ENCODE measurements around the gene ZFYVE16. TPM values are rescaled to one million over a fixed set of nuclear protein-coding genes. Genes with fewer than 3 reads are reported as not detected.

ZFYVE16 gene
- total and polyA plus RNA-seq, 2 of the 13 experiments (the other 11 are each of a cell fraction or from before 2014, with no cell fraction given): 9.3 to 33.3 TPM

DNA sequence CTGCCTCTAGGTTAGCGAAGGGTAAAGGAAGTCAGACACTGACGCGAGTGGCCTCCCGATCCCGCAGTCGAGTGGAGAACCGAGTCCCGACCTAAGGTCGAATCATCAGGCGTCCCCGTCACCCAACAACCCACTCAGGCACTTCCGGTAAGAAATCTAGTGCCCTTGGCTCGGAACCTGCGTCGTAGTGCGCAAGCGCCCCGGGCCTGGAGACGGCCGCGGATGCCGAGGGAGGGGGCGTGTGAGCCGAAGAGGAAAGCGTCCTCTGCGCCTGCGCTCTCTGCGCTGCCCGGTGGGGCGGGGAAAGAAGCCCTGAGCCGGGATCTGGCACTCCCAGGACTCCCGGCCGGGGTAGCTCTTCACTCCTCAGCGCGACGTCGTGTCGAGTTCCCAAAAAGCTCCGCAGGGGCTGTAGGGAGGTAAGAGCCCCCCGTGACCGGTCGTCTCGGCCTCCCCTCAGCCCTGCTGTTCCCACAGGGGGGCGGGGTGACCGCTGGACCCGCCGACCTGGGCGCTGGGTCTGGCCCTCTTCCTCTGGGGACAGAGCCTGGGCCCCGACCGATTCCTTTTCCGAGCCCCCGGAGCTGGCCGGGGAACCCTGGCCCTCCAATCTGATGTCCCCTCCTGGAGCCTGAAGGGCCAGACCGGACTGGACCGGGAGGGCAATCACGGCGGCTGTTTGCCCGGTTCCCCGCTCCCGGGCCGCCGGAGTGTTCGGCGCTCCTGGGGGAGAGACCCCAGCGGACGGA, at the start of gene ZFYVE16 (continued):
- TF ChIP-seq, protein P1, sequence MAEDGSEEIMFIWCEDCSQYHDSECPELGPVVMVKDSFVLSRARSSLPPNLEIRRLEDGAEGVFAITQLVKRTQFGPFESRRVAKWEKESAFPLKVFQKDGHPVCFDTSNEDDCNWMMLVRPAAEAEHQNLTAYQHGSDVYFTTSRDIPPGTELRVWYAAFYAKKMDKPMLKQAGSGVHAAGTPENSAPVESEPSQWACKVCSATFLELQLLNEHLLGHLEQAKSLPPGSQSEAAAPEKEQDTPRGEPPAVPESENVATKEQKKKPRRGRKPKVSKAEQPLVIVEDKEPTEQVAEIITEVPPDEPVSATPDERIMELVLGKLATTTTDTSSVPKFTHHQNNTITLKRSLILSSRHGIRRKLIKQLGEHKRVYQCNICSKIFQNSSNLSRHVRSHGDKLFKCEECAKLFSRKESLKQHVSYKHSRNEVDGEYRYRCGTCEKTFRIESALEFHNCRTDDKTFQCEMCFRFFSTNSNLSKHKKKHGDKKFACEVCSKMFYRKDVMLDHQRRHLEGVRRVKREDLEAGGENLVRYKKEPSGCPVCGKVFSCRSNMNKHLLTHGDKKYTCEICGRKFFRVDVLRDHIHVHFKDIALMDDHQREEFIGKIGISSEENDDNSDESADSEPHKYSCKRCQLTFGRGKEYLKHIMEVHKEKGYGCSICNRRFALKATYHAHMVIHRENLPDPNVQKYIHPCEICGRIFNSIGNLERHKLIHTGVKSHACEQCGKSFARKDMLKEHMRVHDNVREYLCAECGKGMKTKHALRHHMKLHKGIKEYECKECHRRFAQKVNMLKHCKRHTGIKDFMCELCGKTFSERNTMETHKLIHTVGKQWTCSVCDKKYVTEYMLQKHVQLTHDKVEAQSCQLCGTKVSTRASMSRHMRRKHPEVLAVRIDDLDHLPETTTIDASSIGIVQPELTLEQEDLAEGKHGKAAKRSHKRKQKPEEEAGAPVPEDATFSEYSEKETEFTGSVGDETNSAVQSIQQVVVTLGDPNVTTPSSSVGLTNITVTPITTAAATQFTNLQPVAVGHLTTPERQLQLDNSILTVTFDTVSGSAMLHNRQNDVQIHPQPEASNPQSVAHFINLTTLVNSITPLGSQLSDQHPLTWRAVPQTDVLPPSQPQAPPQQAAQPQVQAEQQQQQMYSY (CRISPR knock-in tag; IDR thresholded peaks at IDR 0.05): peak; percentile 65
- TF ChIP-seq ZKSCAN5 (CRISPR knock-in tag; IDR thresholded peaks at IDR 0.05) (no peak), POGZ (CRISPR knock-in tag; IDR thresholded peaks at IDR 0.05) (no peak), SP4 (CRISPR knock-in tag; IDR thresholded peaks at IDR 0.05) (peak; percentile 35; the same call in 1 of the 2 replicates), SUZ12 (IDR thresholded peaks at IDR 0.05; ENCODE audit: low read depth, low read length) (no peak), ZNF513 (CRISPR knock-in tag; conservative IDR thresholded peaks at IDR 0.05) (no peak), ZNF841 (CRISPR knock-in tag; IDR thresholded peaks at IDR 0.05; ENCODE audit: borderline replicate concordance) (no peak), MED1 (CRISPR knock-in tag; IDR thresholded peaks at IDR 0.05) (peak; percentile 24; the same call in 1 of the 2 replicates), ZSCAN25 (CRISPR knock-in tag; IDR thresholded peaks at IDR 0.05) (peak; percentile 51; the same call in 1 of the 2 replicates), MTA3 (CRISPR knock-in tag; IDR thresholded peaks at IDR 0.05) (no peak), IKZF1 (IDR thresholded peaks at IDR 0.05) (no peak), TEAD2 (CRISPR knock-in tag; IDR thresholded peaks at IDR 0.05) (no peak), ZNF572 (CRISPR knock-in tag; IDR thresholded peaks at IDR 0.05) (no peak), NFE2L1 (CRISPR knock-in tag; IDR thresholded peaks at IDR 0.05; ENCODE audit: borderline replicate concordance) (no peak), PATZ1 (CRISPR knock-in tag; IDR thresholded peaks at IDR 0.05) (no peak; the same call in none of the 2 replicates), ZNF362 (CRISPR knock-in tag; IDR thresholded peaks at IDR 0.05; ENCODE audit: borderline replicate concordance) (peak; percentile 42; the same call in 1 of the 2 replicates), RXRA (CRISPR knock-in tag; IDR thresholded peaks at IDR 0.05) (peak; percentile 37)
- TF ChIP-seq, protein P2, sequence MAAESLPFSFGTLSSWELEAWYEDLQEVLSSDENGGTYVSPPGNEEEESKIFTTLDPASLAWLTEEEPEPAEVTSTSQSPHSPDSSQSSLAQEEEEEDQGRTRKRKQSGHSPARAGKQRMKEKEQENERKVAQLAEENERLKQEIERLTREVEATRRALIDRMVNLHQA (CRISPR knock-in tag; IDR thresholded peaks at IDR 0.05): no peak
- TF ChIP-seq, protein P3, sequence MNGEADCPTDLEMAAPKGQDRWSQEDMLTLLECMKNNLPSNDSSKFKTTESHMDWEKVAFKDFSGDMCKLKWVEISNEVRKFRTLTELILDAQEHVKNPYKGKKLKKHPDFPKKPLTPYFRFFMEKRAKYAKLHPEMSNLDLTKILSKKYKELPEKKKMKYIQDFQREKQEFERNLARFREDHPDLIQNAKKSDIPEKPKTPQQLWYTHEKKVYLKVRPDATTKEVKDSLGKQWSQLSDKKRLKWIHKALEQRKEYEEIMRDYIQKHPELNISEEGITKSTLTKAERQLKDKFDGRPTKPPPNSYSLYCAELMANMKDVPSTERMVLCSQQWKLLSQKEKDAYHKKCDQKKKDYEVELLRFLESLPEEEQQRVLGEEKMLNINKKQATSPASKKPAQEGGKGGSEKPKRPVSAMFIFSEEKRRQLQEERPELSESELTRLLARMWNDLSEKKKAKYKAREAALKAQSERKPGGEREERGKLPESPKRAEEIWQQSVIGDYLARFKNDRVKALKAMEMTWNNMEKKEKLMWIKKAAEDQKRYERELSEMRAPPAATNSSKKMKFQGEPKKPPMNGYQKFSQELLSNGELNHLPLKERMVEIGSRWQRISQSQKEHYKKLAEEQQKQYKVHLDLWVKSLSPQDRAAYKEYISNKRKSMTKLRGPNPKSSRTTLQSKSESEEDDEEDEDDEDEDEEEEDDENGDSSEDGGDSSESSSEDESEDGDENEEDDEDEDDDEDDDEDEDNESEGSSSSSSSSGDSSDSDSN (CRISPR knock-in tag; IDR thresholded peaks at IDR 0.05): no peak
